SK-N-SH (cell line): Measurements from ENCODE around the gene ITGBL1. TPM values are rescaled to one million over a fixed set of nuclear protein-coding genes. Genes with fewer than 3 reads are reported as not detected.

Source experiments
- CTCF ChIA-PET: fragments of 300-600, 350-600 bp; formaldehyde crosslinking; extraction: SDS; loops from one replicate; lab custom pipeline; 2021; lab: Yijun Ruan, JAX
- POLR2A ChIA-PET: fragments of 350-600 bp; sonication (Branson Sonifier 250); formaldehyde crosslinking; extraction: SDS; loops from one replicate; lab custom pipeline; 2020; ENCODE audit warnings: antibody characterized with exemption, inconsistent platforms; lab: Yijun Ruan, JAX
- DNase-seq: peaks from one replicate; pipeline ENCODE4 v3.0.0; 2012
- H2AFZ ChIP-seq: fragments of 200-600 bp; sonication (generic); 2 replicates; pipeline ENCODE4 v1.8.1; 2016; ENCODE audit warnings: antibody characterized with exemption, mild to moderate bottlenecking, low read depth
- H3F3A ChIP-seq: fragments of 200-600 bp; sonication (generic); replicated peaks from 2 replicates; pipeline ENCODE3; 2016; ENCODE audit warnings: antibody characterized with exemption, mild to moderate bottlenecking; ENCODE audit not compliant: insufficient read depth
- H3K27ac ChIP-seq, 2 experiments: fragments of 200-500 bp in 1 of 2; fragments of 200-600 bp in 1 of 2; sonication (Bioruptor generic) in 1 of 2; sonication (generic), shearing (Covaris generic) in 1 of 2; 2 replicates each; pipeline versions ENCODE4 v1.5.1 to v1.6.1; 2014 to 2016; ENCODE audit warnings: low read depth in 2 of 2, inconsistent platforms in 1 of 2, low read length in 1 of 2, mild to moderate bottlenecking in 1 of 2, mixed read lengths in 1 of 2
- H3K27me3 ChIP-seq: fragments of 200-600 bp; sonication (generic), shearing (Covaris generic); 2 replicates; pipeline ENCODE4 v1.6.1; 2016; ENCODE audit warnings: mixed run types; ENCODE audit not compliant: insufficient read depth
- H3K36me3 ChIP-seq, 2 experiments: fragments of 200-500 bp in 1 of 2; fragments of 200-600 bp in 1 of 2; sonication (Bioruptor generic) in 1 of 2; sonication (generic) in 1 of 2; replicated peaks in 1 of 2; 2 replicates each; pipeline versions ENCODE3 to v1.5.1; 2014 to 2016; ENCODE audit warnings: low read length in 1 of 2, mild to moderate bottlenecking in 1 of 2; ENCODE audit not compliant: insufficient read depth in 2 of 2, control insufficient read depth in 1 of 2
- H3K4me1 ChIP-seq, 2 experiments: fragments of 200-500 bp in 1 of 2; fragments of 200-600 bp in 1 of 2; sonication (Bioruptor generic) in 1 of 2; sonication (generic), shearing (Covaris generic) in 1 of 2; 2 replicates each; pipeline versions ENCODE4 v1.5.1 to v1.6.1; 2014 to 2016; ENCODE audit warnings: low read depth in 1 of 2, low read length in 1 of 2, mixed run types in 1 of 2; ENCODE audit not compliant: insufficient read depth in 2 of 2, control insufficient read depth in 1 of 2
- H3K4me2 ChIP-seq: fragments of 200-600 bp; sonication (generic), shearing (Covaris generic); 2 replicates; pipeline ENCODE4 v1.6.1; 2017; ENCODE audit warnings: mixed run types
- H3K4me3 ChIP-seq, 2 experiments: fragments of 200-500 bp in 1 of 2; fragments of 200-600 bp in 1 of 2; sonication (Bioruptor generic) in 1 of 2; sonication (generic), shearing (Covaris generic) in 1 of 2; 2 replicates each; pipeline versions ENCODE4 v1.5.1 to v1.8.1; 2014 to 2016; ENCODE audit warnings: low read depth in 2 of 2, inconsistent platforms in 1 of 2, low read length in 1 of 2, mild to moderate bottlenecking in 1 of 2, mixed read lengths in 1 of 2, moderate library complexity in 1 of 2
- H3K79me2 ChIP-seq: fragments of 200-600 bp; sonication (generic); 2 replicates; pipeline ENCODE4 v1.8.1; 2017; ENCODE audit warnings: mild to moderate bottlenecking; ENCODE audit not compliant: insufficient read depth
- H3K9ac ChIP-seq: fragments of 200-600 bp; sonication (generic); 2 replicates; pipeline ENCODE4 v1.6.1; 2017; ENCODE audit warnings: mixed run types
- H3K9me2 ChIP-seq: fragments of 200-600 bp; sonication (generic); 2 replicates; pipeline ENCODE4 v1.6.1; 2017; ENCODE audit warnings: mixed run types
- H3K9me3 ChIP-seq: fragments of 200-600 bp; sonication (generic); 2 replicates; pipeline ENCODE4 v1.6.1; 2017; ENCODE audit warnings: mixed run types, mild to moderate bottlenecking, moderate library complexity
- H4K20me1 ChIP-seq: fragments of 200-600 bp; sonication (generic); 2 replicates; pipeline ENCODE4 v1.6.1; 2017; ENCODE audit warnings: mild to moderate bottlenecking, mixed run types; ENCODE audit not compliant: insufficient read depth
- ELF1 ChIP-seq: IDR thresholded peaks from 2 replicates; pipeline ENCODE4 v1.4.0; 2012
- FOSL2 ChIP-seq: IDR thresholded peaks from 2 replicates; pipeline ENCODE4 v1.4.0; 2012; ENCODE audit warnings: low read depth, mild to moderate bottlenecking, moderate library complexity, borderline replicate concordance
- MAX ChIP-seq: IDR thresholded peaks from 2 replicates; pipeline ENCODE4 v1.4.0; 2012; ENCODE audit warnings: low read depth
- MEF2A ChIP-seq: IDR thresholded peaks from 2 replicates; pipeline ENCODE4 v1.4.0; 2012; ENCODE audit warnings: low read depth, borderline replicate concordance
- MXI1 ChIP-seq: IDR thresholded peaks from 2 replicates; pipeline ENCODE4 v1.6.1; 2012; ENCODE audit warnings: mild to moderate bottlenecking, low read depth, low read length, improper control_type of control experiment
- POLR2AphosphoS5 ChIP-seq: IDR thresholded peaks from 2 replicates; pipeline ENCODE4 v1.6.1; 2012; ENCODE audit warnings: low read depth, low read length
- RAD21 ChIP-seq: IDR thresholded peaks from 2 replicates; pipeline ENCODE4 v1.6.1; 2012; ENCODE audit warnings: mild to moderate bottlenecking, low read length
- RCOR1 ChIP-seq: fragments of 150-350 bp; IDR thresholded peaks from 2 replicates; pipeline ENCODE4 v1.6.1; 2017; ENCODE audit warnings: antibody characterized with exemption, low read length
- REST ChIP-seq: IDR thresholded peaks from 2 replicates; pipeline ENCODE4 v1.6.1; 2012; ENCODE audit warnings: mild to moderate bottlenecking, low read depth, low read length, moderate library complexity
- RXRA ChIP-seq: IDR thresholded peaks from 2 replicates; pipeline ENCODE4 v1.4.0; 2012; ENCODE audit warnings: low read depth, mild to moderate bottlenecking, borderline replicate concordance
- TCF12 ChIP-seq: IDR thresholded peaks from 2 replicates; pipeline ENCODE4 v1.4.0; 2012
- TEAD4 ChIP-seq: IDR thresholded peaks from 2 replicates; pipeline ENCODE4 v1.4.0; 2012; ENCODE audit warnings: mild to moderate bottlenecking, borderline replicate concordance; ENCODE audit not compliant: insufficient read depth
- USF1 ChIP-seq: IDR thresholded peaks from 2 replicates; pipeline ENCODE4 v1.4.0; 2012; ENCODE audit warnings: low read depth, borderline replicate concordance
- ZBTB33 ChIP-seq: IDR thresholded peaks from 2 replicates; pipeline ENCODE4 v1.4.0; 2012; ENCODE audit warnings: low read depth, borderline replicate concordance
- WGBS: methylation state at CpG from one replicate; pipeline ENCODE4 v1.1.6; 2017; ENCODE audit warnings: low lambda C conversion rate; 5-methylcytosine and 5-hydroxymethylcytosine counted together
- polyA plus RNA-seq, 3 experiments: library from polyadenylated mRNA; depleted of rRNA; stranded (reverse); fragments of >200 nt; gene quantifications; 2 replicates each; pipeline ENCODE4 v1.2.3, GENCODE V29; 2012

ITGBL1 gene
- polyA plus RNA-seq, 1 of the 3 experiments (the other 2 are of a cell fraction), result 78.7 TPM

- WGBS, result 90% methylated on average over 2 of the region's 2 CpGs
- Histone ChIP-seq H3K9ac (no peak overlapping the region), H3K36me3 (no peaks in the 10 kb centered on the region), H2AFZ (no peak overlapping the region), H3K4me3 (no peak overlapping the region), H3K27ac (no peak overlapping the region), H3K9me2 (no peaks in the 10 kb centered on the region), H3K27me3 (no peaks in the 10 kb centered on the region), H3K4me2 (no peak overlapping the region), H3K79me2 (no peaks in the 10 kb centered on the region), H3K4me1 (peaks cover 0 to 4% of the 10 kb centered on the region in 2 experiments; a peak in 2 of 4 replicates), H3K9me3 (no peaks in the 10 kb centered on the region), H3F3A (no peaks in the 10 kb centered on the region), H4K20me1 (no peaks in the 10 kb centered on the region)
- POLR2A ChIA-PET, result no interaction called here
- no peak for TF ChIP-seq TCF12
- TF ChIP-seq RAD21, result no peak
- no peak for TF ChIP-seq USF1
- no peak for TF ChIP-seq REST
- TF ChIP-seq RCOR1, result no peak
- TF ChIP-seq RXRA, result no peak
- no peak for TF ChIP-seq ELF1
- no peak for TF ChIP-seq MXI1
- no peak for TF ChIP-seq MAX
- TF ChIP-seq MEF2A, result no peak
- no peak for TF ChIP-seq TEAD4
- TF ChIP-seq ZBTB33, result no peak
- TF ChIP-seq POLR2AphosphoS5, result no peak
- no peak for TF ChIP-seq FOSL2
- CTCF ChIA-PET, result interaction anchor here (1.1 kb wide), 1 partner anchor 10 kb away, joined by 3 read pairs; no protein-coding TSS in a partner anchor
- DNase-seq, result no peak
Measured at GRCh38 chr13:101746513-101746912, 294.0 kb downstream of the ITGBL1 start.
